Stimulated activated CD4-positive, alpha-beta T cell treated with anti-CD3 and anti-CD28 coated beads, Interleukin-4, amount 100 ng/mL, for 4 hours (primary cell): Measurements from ENCODE around the gene RSPH9.

ENCODE experiments used
- DNase-seq, 2 experiments: peaks; one replicate each; pipeline ENCODE4 v3.0.0-alpha.2; 2020

RSPH9 gene

GRCh38 chr6:43714311-43715055 lies 69.6 kb downstream of the RSPH9 start:
- DNase-seq: no peak

GRCh38 chr6:43715056-43715788 lies 70.4 kb downstream of the RSPH9 start:
- no peak for DNase-seq

GRCh38 chr6:43716099-43716498 lies 71.3 kb downstream of the RSPH9 start:
- DNase-seq: no peak

GRCh38 chr6:43717389-43717788 lies 72.6 kb downstream of the RSPH9 start:
- DNase-seq: no peak

GRCh38 chr6:43717822-43718221 lies 73.0 kb downstream of the RSPH9 start:
- DNase-seq: no peak

GRCh38 chr6:43718387-43719105 lies 73.7 kb downstream of the RSPH9 start:
- no peak for DNase-seq

- DNase-seq: no peak
These were observed 74.7 kb downstream of the RSPH9 start for GRCh38 chr6:43719511-43719910.

- no peak for DNase-seq
These were observed 76.2 kb downstream of the RSPH9 start for GRCh38 chr6:43720999-43721398.
